ENCODE data around the gene DENND2C. TPM values are rescaled to one million over a fixed set of nuclear protein-coding genes. Genes with fewer than 3 reads are reported as not detected.

The DENND2C gene
- total RNA-seq, 1 experiment from 2014 or later: 1.1 TPM

DNA sequence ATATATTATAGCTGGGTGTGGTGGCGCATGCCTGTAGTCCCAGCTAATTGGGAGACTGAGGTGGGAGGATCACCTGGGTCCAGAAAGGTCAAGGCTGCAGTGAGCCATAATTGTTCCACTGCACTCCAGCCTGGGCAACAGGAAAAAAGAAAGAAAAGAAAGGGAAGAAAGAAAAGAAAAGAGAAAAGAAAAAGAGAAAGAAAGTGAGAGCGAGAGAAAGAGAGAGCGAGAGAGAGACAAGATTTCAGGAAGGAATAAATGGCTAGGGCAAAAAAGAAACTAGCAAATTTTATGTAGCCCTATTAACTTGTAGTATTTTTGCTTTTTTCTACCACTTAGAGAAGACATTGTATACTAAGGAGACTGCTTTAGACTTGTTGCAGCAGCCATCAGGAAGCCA is 40.5 kb upstream of the DENND2C start:
- intact Hi-C loops (cut with micrococcal nuclease; ENCODE audit: unreplicated experiment): no loop called here
- H3K4me3 ChIP-seq (ENCODE audit: low read depth in 2 of 2, low read length in 2 of 2): no peak overlapping the region
- ChIA-PET CTCF (no interaction called here), POLR2A (no interaction called here)
- no peaks in the 10 kb centered on the region for H3K27me3 ChIP-seq (ENCODE audit: control insufficient read depth, insufficient read depth, low read length)
- DNase-seq (ENCODE audit: low read depth, low spot score) (no peak), ATAC-seq (no peak)
- no peak overlapping the region for H3K27ac ChIP-seq (ENCODE audit: low read length)
- in situ Hi-C loops (cut with HindIII; ENCODE audit: low pct_unique_long_range_greater_than_20kb, low sequenced_read_pairs): no loop called here
- TF ChIP-seq TCF7L2 (IDR thresholded peaks at IDR 0.05; ENCODE audit: low read depth, low read length) (no peak), SIN3A (IDR thresholded peaks at IDR 0.05; ENCODE audit: borderline replicate concordance, insufficient read depth, low read depth, low read length) (no peak), CTCF (IDR thresholded peaks at IDR 0.05) (no peak), POLR2AphosphoS5 (IDR thresholded peaks at IDR 0.05; ENCODE audit: low read depth, low read length) (no peak)
- TF ChIP-seq, protein P1, sequence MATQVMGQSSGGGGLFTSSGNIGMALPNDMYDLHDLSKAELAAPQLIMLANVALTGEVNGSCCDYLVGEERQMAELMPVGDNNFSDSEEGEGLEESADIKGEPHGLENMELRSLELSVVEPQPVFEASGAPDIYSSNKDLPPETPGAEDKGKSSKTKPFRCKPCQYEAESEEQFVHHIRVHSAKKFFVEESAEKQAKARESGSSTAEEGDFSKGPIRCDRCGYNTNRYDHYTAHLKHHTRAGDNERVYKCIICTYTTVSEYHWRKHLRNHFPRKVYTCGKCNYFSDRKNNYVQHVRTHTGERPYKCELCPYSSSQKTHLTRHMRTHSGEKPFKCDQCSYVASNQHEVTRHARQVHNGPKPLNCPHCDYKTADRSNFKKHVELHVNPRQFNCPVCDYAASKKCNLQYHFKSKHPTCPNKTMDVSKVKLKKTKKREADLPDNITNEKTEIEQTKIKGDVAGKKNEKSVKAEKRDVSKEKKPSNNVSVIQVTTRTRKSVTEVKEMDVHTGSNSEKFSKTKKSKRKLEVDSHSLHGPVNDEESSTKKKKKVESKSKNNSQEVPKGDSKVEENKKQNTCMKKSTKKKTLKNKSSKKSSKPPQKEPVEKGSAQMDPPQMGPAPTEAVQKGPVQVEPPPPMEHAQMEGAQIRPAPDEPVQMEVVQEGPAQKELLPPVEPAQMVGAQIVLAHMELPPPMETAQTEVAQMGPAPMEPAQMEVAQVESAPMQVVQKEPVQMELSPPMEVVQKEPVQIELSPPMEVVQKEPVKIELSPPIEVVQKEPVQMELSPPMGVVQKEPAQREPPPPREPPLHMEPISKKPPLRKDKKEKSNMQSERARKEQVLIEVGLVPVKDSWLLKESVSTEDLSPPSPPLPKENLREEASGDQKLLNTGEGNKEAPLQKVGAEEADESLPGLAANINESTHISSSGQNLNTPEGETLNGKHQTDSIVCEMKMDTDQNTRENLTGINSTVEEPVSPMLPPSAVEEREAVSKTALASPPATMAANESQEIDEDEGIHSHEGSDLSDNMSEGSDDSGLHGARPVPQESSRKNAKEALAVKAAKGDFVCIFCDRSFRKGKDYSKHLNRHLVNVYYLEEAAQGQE (IDR thresholded peaks at IDR 0.05; ENCODE audit: insufficient read depth in 1 of 2, low read depth in 2 of 2, low read length in 1 of 2): no peak
- no TSS peak for BruUV-seq (replicated peaks)
- peaks cover 1% of the 10 kb centered on the region; the same call in 1 of the 2 replicates for H3K4me1 ChIP-seq (ENCODE audit: control insufficient read depth, insufficient read depth, low read length)
- no peaks in the 10 kb centered on the region for H3K9me3 ChIP-seq (ENCODE audit: control insufficient read depth, insufficient read depth, low read depth, low read length)
- peaks cover 37% of the 10 kb centered on the region for H3K36me3 ChIP-seq (ENCODE audit: control insufficient read depth, insufficient read depth, low read length)

GRCh38 chr1:114707604-114708003 is 37.8 kb upstream of the DENND2C start:
- no peaks in the 10 kb centered on the region for H3K9me3 ChIP-seq (ENCODE audit: control insufficient read depth, insufficient read depth, low read depth, low read length)
- ChIA-PET CTCF (no interaction called here), POLR2A (no interaction called here)
- intact Hi-C loops (cut with micrococcal nuclease; ENCODE audit: unreplicated experiment) (no loop called here), in situ Hi-C loops (cut with HindIII; ENCODE audit: low pct_unique_long_range_greater_than_20kb, low sequenced_read_pairs) (no loop called here)
- peaks cover 27% of the 10 kb centered on the region for H3K36me3 ChIP-seq (ENCODE audit: control insufficient read depth, insufficient read depth, low read length)
- no peak for DNase-seq (ENCODE audit: low read depth, low spot score)
- H3K4me3 ChIP-seq (ENCODE audit: low read depth in 2 of 2, low read length in 2 of 2): no peak overlapping the region
- H3K27ac ChIP-seq (ENCODE audit: low read length): no peak overlapping the region
- BruUV-seq (replicated peaks): no TSS peak
- TF ChIP-seq TCF7L2 (IDR thresholded peaks at IDR 0.05; ENCODE audit: low read depth, low read length): no peak
- TF ChIP-seq, protein P1 (IDR thresholded peaks at IDR 0.05; ENCODE audit: insufficient read depth in 1 of 2, low read depth in 2 of 2, low read length in 1 of 2): no peak
- no peak for TF ChIP-seq POLR2AphosphoS5 (IDR thresholded peaks at IDR 0.05; ENCODE audit: low read depth, low read length)
- TF ChIP-seq SIN3A (IDR thresholded peaks at IDR 0.05; ENCODE audit: borderline replicate concordance, insufficient read depth, low read depth, low read length): no peak
- no peak for TF ChIP-seq CTCF (IDR thresholded peaks at IDR 0.05)
- no peak for ATAC-seq
- H3K27me3 ChIP-seq (ENCODE audit: control insufficient read depth, insufficient read depth, low read length): no peaks in the 10 kb centered on the region
- H3K4me1 ChIP-seq (ENCODE audit: control insufficient read depth, insufficient read depth, low read length): no peaks in the 10 kb centered on the region
